Uterus (tissue), 2 donors: ENCODE data around the gene ASAP2.

ENCODE experiments used
- POLR2A ChIP-seq, 2 donors: fragments of 450-650 bp; IDR thresholded peaks; one replicate each; pipeline ENCODE4 v1.6.1; 2016; ENCODE audit warnings: antibody characterized with exemption in 2 of 2, mild to moderate bottlenecking in 1 of 2, moderate library complexity in 1 of 2
- TF ChIP-seq, protein P1 (sequence below), 4 experiments: fragments of 200-600 bp in 2 of 4; fragments of 450-650 bp in 2 of 4; sonication (generic) in 2 of 4; IDR thresholded peaks; one replicate each; pipeline ENCODE4 v1.5.1; 2016 to 2019; ENCODE audit warnings: antibody characterized with exemption in 4 of 4, mild to moderate bottlenecking in 2 of 4, moderate library complexity in 1 of 4

GRCh38 chr2:9236867-9237266 lies 30.3 kb downstream of the ASAP2 start:
- no peak for TF ChIP-seq POLR2A (IDR thresholded peaks at IDR 0.05)
- TF ChIP-seq, protein P1, sequence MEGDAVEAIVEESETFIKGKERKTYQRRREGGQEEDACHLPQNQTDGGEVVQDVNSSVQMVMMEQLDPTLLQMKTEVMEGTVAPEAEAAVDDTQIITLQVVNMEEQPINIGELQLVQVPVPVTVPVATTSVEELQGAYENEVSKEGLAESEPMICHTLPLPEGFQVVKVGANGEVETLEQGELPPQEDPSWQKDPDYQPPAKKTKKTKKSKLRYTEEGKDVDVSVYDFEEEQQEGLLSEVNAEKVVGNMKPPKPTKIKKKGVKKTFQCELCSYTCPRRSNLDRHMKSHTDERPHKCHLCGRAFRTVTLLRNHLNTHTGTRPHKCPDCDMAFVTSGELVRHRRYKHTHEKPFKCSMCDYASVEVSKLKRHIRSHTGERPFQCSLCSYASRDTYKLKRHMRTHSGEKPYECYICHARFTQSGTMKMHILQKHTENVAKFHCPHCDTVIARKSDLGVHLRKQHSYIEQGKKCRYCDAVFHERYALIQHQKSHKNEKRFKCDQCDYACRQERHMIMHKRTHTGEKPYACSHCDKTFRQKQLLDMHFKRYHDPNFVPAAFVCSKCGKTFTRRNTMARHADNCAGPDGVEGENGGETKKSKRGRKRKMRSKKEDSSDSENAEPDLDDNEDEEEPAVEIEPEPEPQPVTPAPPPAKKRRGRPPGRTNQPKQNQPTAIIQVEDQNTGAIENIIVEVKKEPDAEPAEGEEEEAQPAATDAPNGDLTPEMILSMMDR (IDR thresholded peaks at IDR 0.05): no peak
